ENCODE data around the gene DLGAP1. TPM values are rescaled to one million over a fixed set of nuclear protein-coding genes. Genes with fewer than 3 reads are reported as not detected.
"Not testable (repeated sequence)": the region's sequence is repeated elsewhere in the genome, so short reads cannot be mapped to it uniquely, and the experiment has no call there.

DLGAP1 gene
- total and polyA plus RNA-seq, 2 of the 13 experiments (the other 11 are each of a cell fraction or from before 2014, with no cell fraction given): 0.01 TPM; not detected in 1

- FAIRE-seq; H3K27ac ChIP-seq (ENCODE audit: extremely low read length, insufficient read depth, low read length); BruUV-seq (replicated peaks); CTCF ChIA-PET (ENCODE audit: low intra/inter-chr PET ratio, low total read pairs); H4K20me1 ChIP-seq (ENCODE audit: insufficient read depth, low read length); H3K4me3 ChIP-seq (replicated peaks in 1 of 3; ENCODE audit: insufficient read depth in 1 of 3, low read depth in 2 of 3, low read length in 3 of 3); in situ Hi-C loops (cut with HindIII; ENCODE audit: extremely low pct_ligation_motif_present, low pct_unique_long_range_greater_than_20kb); POLR2A ChIA-PET; H3K4me1 ChIP-seq (ENCODE audit: insufficient read depth, low read length); ATAC-seq; H2AFZ ChIP-seq (ENCODE audit: low read length); H3K9ac ChIP-seq (ENCODE audit: insufficient read depth, low read depth, low read length); H3K27me3 ChIP-seq (ENCODE audit: control insufficient read depth in 1 of 2, insufficient read depth in 2 of 2, low read length in 2 of 2); DNase-seq (ENCODE audit: low spot score); H3K79me2 ChIP-seq (ENCODE audit: insufficient read depth, low read length); H3K4me2 ChIP-seq (ENCODE audit: low read depth, low read length); H3K36me3 ChIP-seq (replicated peaks in 1 of 2; ENCODE audit: control insufficient read depth in 1 of 2, insufficient read depth in 2 of 2, low read length in 2 of 2); intact Hi-C loops (cut with micrococcal nuclease; ENCODE audit: unreplicated experiment): not testable (repeated sequence)
- H3K9me3 ChIP-seq (ENCODE audit: low read length): peaks cover 47% of the 10 kb centered on the region
- 6% methylated on average over 4 of the region's 4 CpGs for WGBS (ENCODE audit: low lambda C conversion rate)
Observed at GRCh38 chr18:4494703-4495284, 39.7 kb upstream of the DLGAP1 start.

GRCh38 chr18:4468511-4468910 is 13.4 kb upstream of the DLGAP1 start:
- Histone ChIP-seq H3K27me3 (ENCODE audit: control insufficient read depth in 1 of 2, insufficient read depth in 2 of 2, low read length in 2 of 2) (no peaks in the 10 kb centered on the region), H3K36me3 (replicated peaks in 1 of 2; ENCODE audit: control insufficient read depth in 1 of 2, insufficient read depth in 2 of 2, low read length in 2 of 2) (no peaks in the 10 kb centered on the region), H4K20me1 (ENCODE audit: insufficient read depth, low read length) (no peaks in the 10 kb centered on the region), H3K4me3 (replicated peaks in 1 of 3; ENCODE audit: insufficient read depth in 1 of 3, low read depth in 2 of 3, low read length in 3 of 3) (no peak overlapping the region), H3K79me2 (ENCODE audit: insufficient read depth, low read length) (no peaks in the 10 kb centered on the region), H3K27ac (ENCODE audit: extremely low read length, insufficient read depth, low read length) (no peak overlapping the region), H3K4me1 (ENCODE audit: insufficient read depth, low read length) (no peaks in the 10 kb centered on the region), H3K4me2 (ENCODE audit: low read depth, low read length) (no peak overlapping the region), H3K9ac (ENCODE audit: insufficient read depth, low read depth, low read length) (no peak overlapping the region), H2AFZ (ENCODE audit: low read length) (no peak overlapping the region), H3K9me3 (ENCODE audit: low read length) (no peaks in the 10 kb centered on the region)
- no peak for TF ChIP-seq ZFP62 (CRISPR knock-in tag; IDR thresholded peaks at IDR 0.05)
- TF ChIP-seq, protein P1, sequence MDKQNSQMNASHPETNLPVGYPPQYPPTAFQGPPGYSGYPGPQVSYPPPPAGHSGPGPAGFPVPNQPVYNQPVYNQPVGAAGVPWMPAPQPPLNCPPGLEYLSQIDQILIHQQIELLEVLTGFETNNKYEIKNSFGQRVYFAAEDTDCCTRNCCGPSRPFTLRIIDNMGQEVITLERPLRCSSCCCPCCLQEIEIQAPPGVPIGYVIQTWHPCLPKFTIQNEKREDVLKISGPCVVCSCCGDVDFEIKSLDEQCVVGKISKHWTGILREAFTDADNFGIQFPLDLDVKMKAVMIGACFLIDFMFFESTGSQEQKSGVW (CRISPR knock-in tag; IDR thresholded peaks at IDR 0.05; ENCODE audit: borderline replicate concordance): no peak
- TF ChIP-seq ZNF704 (CRISPR knock-in tag; IDR thresholded peaks at IDR 0.05; ENCODE audit: borderline replicate concordance): no peak
- WGBS (ENCODE audit: low lambda C conversion rate): 0% methylated on average over 3 of the region's 3 CpGs
- in situ Hi-C loops (cut with HindIII; ENCODE audit: extremely low pct_ligation_motif_present, low pct_unique_long_range_greater_than_20kb) (loop anchor here (25.0 kb wide), 1 partner anchor 94 kb away; no protein-coding TSS in a partner anchor), intact Hi-C loops (cut with micrococcal nuclease; ENCODE audit: unreplicated experiment) (no loop called here)
- FAIRE-seq (no peak), ATAC-seq (no peak), DNase-seq (ENCODE audit: low spot score) (no peak)
- BruUV-seq (replicated peaks): no TSS peak
- CTCF ChIA-PET (ENCODE audit: low intra/inter-chr PET ratio, low total read pairs): no interaction called here
- POLR2A ChIA-PET: no interaction called here

Data from HepG2 (cell line).